Stimulated activated CD8-positive, alpha-beta memory T cell treated with anti-CD3 and anti-CD28 coated beads, Interleukin-12 subunit alpha, Interleukin-12 subunit beta, amount 100 ng/mL, for 24 hours (primary cell): ENCODE measurements around the gene BLOC1S3.

ENCODE experiments used
- DNase-seq: peaks from one replicate; pipeline ENCODE4 v3.0.0-alpha.2; 2020; ENCODE audit errors: extremely low read depth

Gene BLOC1S3

GRCh38 chr19:45182758-45183157 is 4.2 kb downstream of the BLOC1S3 start:
- DNase-seq = no peak

GRCh38 chr19:45184115-45184514 is 5.5 kb downstream of the BLOC1S3 start:
- DNase-seq = no peak

- no peak for DNase-seq
Measured at GRCh38 chr19:45186509-45187334, 8.1 kb downstream of the BLOC1S3 start.

GRCh38 chr19:45187421-45188100 is 9.0 kb downstream of the BLOC1S3 start:
- no peak for DNase-seq

GRCh38 chr19:45189971-45190370 is 11.4 kb downstream of the BLOC1S3 start:
- no peak for DNase-seq

- no peak for DNase-seq
Measured at GRCh38 chr19:45191375-45191774, 12.8 kb downstream of the BLOC1S3 start.

- DNase-seq = no peak
Measured at GRCh38 chr19:45195764-45196163, 17.2 kb downstream of the BLOC1S3 start.

GRCh38 chr19:45200568-45200967 is 22.0 kb downstream of the BLOC1S3 start:
- DNase-seq = no peak

- DNase-seq = no peak
Measured at GRCh38 chr19:45202637-45203036, 24.1 kb downstream of the BLOC1S3 start.

GRCh38 chr19:45205810-45206209 is 27.2 kb downstream of the BLOC1S3 start:
- DNase-seq = no peak

- DNase-seq = no peak
Measured at GRCh38 chr19:45206328-45206727, 27.7 kb downstream of the BLOC1S3 start.

GRCh38 chr19:45211751-45212381 is 33.3 kb downstream of the BLOC1S3 start:
- DNase-seq = no peak

GRCh38 chr19:45213031-45213430 is 34.4 kb downstream of the BLOC1S3 start:
- DNase-seq = no peak

GRCh38 chr19:45215391-45216191 is 37.0 kb downstream of the BLOC1S3 start:
- DNase-seq = no peak

- DNase-seq = no peak
Measured at GRCh38 chr19:45216667-45217066, 38.1 kb downstream of the BLOC1S3 start.

GRCh38 chr19:45217193-45217956 is 38.8 kb downstream of the BLOC1S3 start:
- DNase-seq = no peak

GRCh38 chr19:45217957-45218334 is 39.4 kb downstream of the BLOC1S3 start:
- DNase-seq = no peak

- no peak for DNase-seq
Measured at GRCh38 chr19:45218426-45218825, 39.8 kb downstream of the BLOC1S3 start.

GRCh38 chr19:45218911-45219743 is 40.5 kb downstream of the BLOC1S3 start:
- no peak for DNase-seq

GRCh38 chr19:45222724-45223123 is 44.1 kb downstream of the BLOC1S3 start:
- DNase-seq = no peak
